ENCODE results near the gene RFXAP. TPM values are rescaled to one million over a fixed set of nuclear protein-coding genes. Genes with fewer than 3 reads are reported as not detected.

Gene RFXAP
- total RNA-seq, 2 experiments from 2014 or later: 14.1 to 15.4 TPM

DNA sequence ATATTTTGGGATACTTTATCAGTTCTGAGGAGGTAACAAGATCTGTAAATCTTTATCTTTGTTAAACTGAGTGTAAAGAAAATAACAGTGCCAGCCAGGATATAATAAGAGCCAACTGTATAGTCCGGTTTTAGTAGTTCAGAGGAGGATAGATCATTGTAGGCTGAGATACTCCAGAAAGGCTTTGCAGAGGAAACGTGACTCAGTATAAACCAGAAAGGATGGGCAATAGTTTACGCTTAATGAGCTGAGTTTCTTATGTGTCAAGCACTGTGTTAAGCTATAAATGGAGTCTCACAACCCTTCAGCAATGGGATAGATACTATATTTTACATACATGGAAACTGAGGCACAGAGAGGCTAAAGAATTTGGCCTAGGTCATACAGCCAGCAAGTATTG, 3.8 kb downstream of the RFXAP start:
- no peak overlapping the region for H3K27ac Mint-ChIP-seq
- H3K4me1 Mint-ChIP-seq (ENCODE audit: low read depth): peaks cover 50% of the 10 kb centered on the region
- H3K9me3 Mint-ChIP-seq: no peaks in the 10 kb centered on the region
- H3K36me3 Mint-ChIP-seq (ENCODE audit: low read depth): peaks cover 24% of the 10 kb centered on the region
- DNase-seq (no peak), ATAC-seq (no peak)
- H3K27me3 Mint-ChIP-seq: no peaks in the 10 kb centered on the region
- H3K4me3 Mint-ChIP-seq: peak overlapping the region; percentile 0
- intact Hi-C loops (cut with micrococcal nuclease): no loop called here
- TF ChIP-seq, protein P1, sequence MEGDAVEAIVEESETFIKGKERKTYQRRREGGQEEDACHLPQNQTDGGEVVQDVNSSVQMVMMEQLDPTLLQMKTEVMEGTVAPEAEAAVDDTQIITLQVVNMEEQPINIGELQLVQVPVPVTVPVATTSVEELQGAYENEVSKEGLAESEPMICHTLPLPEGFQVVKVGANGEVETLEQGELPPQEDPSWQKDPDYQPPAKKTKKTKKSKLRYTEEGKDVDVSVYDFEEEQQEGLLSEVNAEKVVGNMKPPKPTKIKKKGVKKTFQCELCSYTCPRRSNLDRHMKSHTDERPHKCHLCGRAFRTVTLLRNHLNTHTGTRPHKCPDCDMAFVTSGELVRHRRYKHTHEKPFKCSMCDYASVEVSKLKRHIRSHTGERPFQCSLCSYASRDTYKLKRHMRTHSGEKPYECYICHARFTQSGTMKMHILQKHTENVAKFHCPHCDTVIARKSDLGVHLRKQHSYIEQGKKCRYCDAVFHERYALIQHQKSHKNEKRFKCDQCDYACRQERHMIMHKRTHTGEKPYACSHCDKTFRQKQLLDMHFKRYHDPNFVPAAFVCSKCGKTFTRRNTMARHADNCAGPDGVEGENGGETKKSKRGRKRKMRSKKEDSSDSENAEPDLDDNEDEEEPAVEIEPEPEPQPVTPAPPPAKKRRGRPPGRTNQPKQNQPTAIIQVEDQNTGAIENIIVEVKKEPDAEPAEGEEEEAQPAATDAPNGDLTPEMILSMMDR (IDR thresholded peaks at IDR 0.05): no peak
- ChIA-PET CTCF (no interaction called here), POLR2A (no interaction called here)

DNA sequence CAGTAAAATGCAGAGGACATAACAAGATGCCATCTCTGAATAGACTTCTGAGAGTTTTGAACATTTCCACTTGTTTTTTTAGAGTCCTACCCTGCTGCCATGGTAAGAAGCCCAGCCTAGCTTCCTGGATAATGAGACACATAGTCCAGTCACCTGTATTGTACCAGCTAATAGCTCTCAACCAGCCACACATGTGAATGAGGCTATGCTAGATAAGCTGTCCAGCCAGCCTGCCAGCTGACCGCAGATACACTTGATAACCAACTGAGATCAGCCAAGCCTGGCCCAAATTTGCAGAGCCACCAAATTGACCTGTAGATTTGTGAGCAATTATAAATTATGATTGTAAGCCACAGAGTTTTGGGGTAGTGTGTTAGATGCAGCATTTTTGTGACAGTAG, 10.7 kb downstream of the RFXAP start:
- H3K4me3 Mint-ChIP-seq: no peak overlapping the region
- TF ChIP-seq, protein P1 (IDR thresholded peaks at IDR 0.05): no peak
- no peak for ATAC-seq
- peaks cover 4% of the 10 kb centered on the region for H3K4me1 Mint-ChIP-seq (ENCODE audit: low read depth)
- POLR2A ChIA-PET: no interaction called here
- peaks cover 20% of the 10 kb centered on the region for H3K36me3 Mint-ChIP-seq (ENCODE audit: low read depth)
- H3K27ac Mint-ChIP-seq: no peak overlapping the region
- H3K9me3 Mint-ChIP-seq: no peaks in the 10 kb centered on the region
- CTCF ChIA-PET: interaction anchor here (0.9 to 1.4 kb wide), 2 partner anchors 14 to 169 kb away, joined by 4 to 5 read pairs; partner anchors contain the start of gene ALG5
- no peaks in the 10 kb centered on the region for H3K27me3 Mint-ChIP-seq
- no peak for DNase-seq
- intact Hi-C loops (cut with micrococcal nuclease): no loop called here

DNA sequence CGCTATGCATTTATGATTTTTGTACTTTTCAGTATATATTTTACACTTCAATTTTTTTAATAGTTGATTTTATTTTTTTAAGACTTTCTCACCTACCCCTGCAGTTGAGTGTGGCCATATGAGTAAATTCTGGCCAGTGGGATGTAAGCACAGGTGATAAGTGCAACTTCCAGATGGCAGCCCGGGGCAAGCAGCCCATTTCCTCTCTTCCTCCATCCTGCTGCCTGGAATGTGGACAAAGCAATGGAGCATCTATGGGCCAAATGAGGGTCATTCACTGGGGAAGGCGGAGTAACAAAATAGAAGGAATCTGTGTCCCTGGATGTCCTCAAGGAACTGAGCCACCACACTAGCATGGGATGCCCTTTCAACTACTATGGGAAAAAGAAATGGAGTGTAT, 12.3 kb downstream of the RFXAP start:
- H3K4me3 Mint-ChIP-seq: no peak overlapping the region
- H3K9me3 Mint-ChIP-seq: no peaks in the 10 kb centered on the region
- no peak for DNase-seq
- H3K36me3 Mint-ChIP-seq (ENCODE audit: low read depth): peaks cover 14% of the 10 kb centered on the region
- intact Hi-C loops (cut with micrococcal nuclease): no loop called here
- no peaks in the 10 kb centered on the region for H3K27me3 Mint-ChIP-seq
- TF ChIP-seq, protein P1 (IDR thresholded peaks at IDR 0.05): no peak
- ATAC-seq: no peak
- POLR2A ChIA-PET: no interaction called here
- H3K27ac Mint-ChIP-seq: no peak overlapping the region
- CTCF ChIA-PET: interaction anchor here (1.3 kb wide), 1 partner anchor 10 kb away, joined by 3 read pairs; no protein-coding TSS in a partner anchor
- H3K4me1 Mint-ChIP-seq (ENCODE audit: low read depth): no peaks in the 10 kb centered on the region

DNA sequence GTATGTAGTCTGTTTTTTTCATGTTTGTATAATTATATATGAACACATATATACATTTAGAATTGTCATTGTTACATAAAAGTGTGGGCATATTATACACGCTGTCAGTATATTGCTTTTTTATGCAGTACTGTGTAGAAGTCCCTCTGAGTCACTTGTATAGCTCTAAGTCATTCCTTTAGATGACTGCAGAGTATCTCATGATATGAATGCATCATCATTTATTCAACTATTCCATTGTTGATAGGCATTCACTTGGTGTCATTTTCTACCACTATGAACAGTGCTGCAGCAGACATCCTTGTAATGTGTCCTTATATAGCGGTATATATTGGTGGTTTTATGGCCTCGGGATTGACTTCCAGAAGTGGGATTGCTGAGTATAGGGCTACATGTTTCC, 15.3 kb downstream of the RFXAP start:
- Mint-ChIP-seq H3K27me3 (no peaks in the 10 kb centered on the region), H3K27ac (no peak overlapping the region), H3K4me1 (ENCODE audit: low read depth) (no peaks in the 10 kb centered on the region), H3K9me3 (no peaks in the 10 kb centered on the region), H3K4me3 (no peak overlapping the region), H3K36me3 (ENCODE audit: low read depth) (peaks cover 7% of the 10 kb centered on the region)
- CTCF ChIA-PET: no interaction called here
- TF ChIP-seq, protein P1 (IDR thresholded peaks at IDR 0.05): no peak
- intact Hi-C loops (cut with micrococcal nuclease): no loop called here
- ATAC-seq (peak; percentile 74), DNase-seq (no peak)
- POLR2A ChIA-PET: no interaction called here

DNA sequence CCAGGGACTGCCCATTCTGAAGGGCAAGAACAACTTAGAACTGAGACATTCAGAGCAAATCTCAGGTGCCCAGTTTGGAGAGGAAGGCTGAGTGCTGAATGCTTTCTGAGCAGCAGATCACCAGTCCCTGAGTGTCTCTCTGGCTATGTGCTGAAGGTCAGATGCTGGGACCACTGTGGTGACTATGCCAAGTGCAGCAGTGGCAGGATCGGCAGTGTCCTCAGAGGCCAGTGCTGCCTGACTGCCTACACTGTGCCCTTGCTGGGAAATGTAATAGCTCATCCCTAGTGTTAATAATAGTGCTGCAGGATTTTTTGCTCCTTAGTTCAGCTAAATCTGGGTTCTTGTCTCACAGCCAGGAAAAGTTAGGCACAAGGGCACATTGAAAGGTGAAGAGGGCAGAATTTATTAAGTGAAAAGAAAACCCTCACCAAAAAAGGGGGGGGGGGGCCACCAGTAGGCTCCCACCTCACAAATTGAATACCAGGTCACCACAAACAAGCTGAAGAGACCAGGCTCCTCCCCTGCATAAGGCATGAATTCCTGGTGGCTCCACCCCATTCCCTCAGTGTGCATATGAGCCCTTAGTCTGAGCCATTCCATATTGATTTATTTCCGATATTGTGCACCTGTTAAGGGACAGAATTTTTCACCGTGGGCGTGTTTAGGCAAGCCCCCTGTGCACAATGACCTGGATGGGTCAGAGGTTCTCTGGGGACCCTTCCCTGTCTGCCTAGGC, 18.5 kb downstream of the RFXAP start:
- no peak for ATAC-seq
- no peaks in the 10 kb centered on the region for H3K4me1 Mint-ChIP-seq (ENCODE audit: low read depth)
- ChIA-PET CTCF (interaction anchor here (2.1 kb wide), 1 partner anchor 22 kb away, joined by 5 read pairs; no protein-coding TSS in a partner anchor), POLR2A (interaction anchor here (1.1 kb wide), 1 partner anchor 19 kb away, joined by 3 read pairs; no protein-coding TSS in a partner anchor)
- H3K36me3 Mint-ChIP-seq (ENCODE audit: low read depth): peaks cover 1% of the 10 kb centered on the region
- H3K4me3 Mint-ChIP-seq: no peak overlapping the region
- no peaks in the 10 kb centered on the region for H3K9me3 Mint-ChIP-seq
- intact Hi-C loops (cut with micrococcal nuclease): no loop called here
- TF ChIP-seq, protein P1 (IDR thresholded peaks at IDR 0.05): no peak
- H3K27me3 Mint-ChIP-seq: no peaks in the 10 kb centered on the region
- H3K27ac Mint-ChIP-seq: no peak overlapping the region
- DNase-seq: no peak
